Endothelial cell of umbilical vein (primary cell): ENCODE results near the gene FLRT2.

Source experiments
- POLR2AphosphoS5 ChIP-seq: IDR thresholded peaks from 2 replicates; pipeline ENCODE4 v1.6.1; 2012; ENCODE audit warnings: low read depth, mild to moderate bottlenecking, control low read depth, low read length, moderate library complexity; ENCODE audit not compliant: insufficient read depth
- TF ChIP-seq, protein P1 (sequence below), 2 donors: IDR thresholded peaks; 1 replicate in 1 of 2; 2 replicates in 1 of 2; pipeline ENCODE4 v1.5.1; 2011; ENCODE audit warnings: low read length in 2 of 2, mild to moderate bottlenecking in 2 of 2, moderate library complexity in 2 of 2, control low read depth in 1 of 2, inconsistent platforms in 1 of 2, low read depth in 1 of 2; ENCODE audit not compliant: insufficient read depth in 1 of 2; ENCODE audit errors: extremely low read depth in 1 of 2
- TF ChIP-seq, protein P2 (sequence below): IDR thresholded peaks from 2 replicates; pipeline ENCODE4 v1.6.1; 2011; ENCODE audit not compliant: insufficient read depth, insufficient read length

- TF ChIP-seq, protein P1, sequence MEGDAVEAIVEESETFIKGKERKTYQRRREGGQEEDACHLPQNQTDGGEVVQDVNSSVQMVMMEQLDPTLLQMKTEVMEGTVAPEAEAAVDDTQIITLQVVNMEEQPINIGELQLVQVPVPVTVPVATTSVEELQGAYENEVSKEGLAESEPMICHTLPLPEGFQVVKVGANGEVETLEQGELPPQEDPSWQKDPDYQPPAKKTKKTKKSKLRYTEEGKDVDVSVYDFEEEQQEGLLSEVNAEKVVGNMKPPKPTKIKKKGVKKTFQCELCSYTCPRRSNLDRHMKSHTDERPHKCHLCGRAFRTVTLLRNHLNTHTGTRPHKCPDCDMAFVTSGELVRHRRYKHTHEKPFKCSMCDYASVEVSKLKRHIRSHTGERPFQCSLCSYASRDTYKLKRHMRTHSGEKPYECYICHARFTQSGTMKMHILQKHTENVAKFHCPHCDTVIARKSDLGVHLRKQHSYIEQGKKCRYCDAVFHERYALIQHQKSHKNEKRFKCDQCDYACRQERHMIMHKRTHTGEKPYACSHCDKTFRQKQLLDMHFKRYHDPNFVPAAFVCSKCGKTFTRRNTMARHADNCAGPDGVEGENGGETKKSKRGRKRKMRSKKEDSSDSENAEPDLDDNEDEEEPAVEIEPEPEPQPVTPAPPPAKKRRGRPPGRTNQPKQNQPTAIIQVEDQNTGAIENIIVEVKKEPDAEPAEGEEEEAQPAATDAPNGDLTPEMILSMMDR (IDR thresholded peaks at IDR 0.05; ENCODE audit: extremely low read depth in 1 of 2, insufficient read depth in 1 of 2, low read depth in 1 of 2, low read length in 2 of 2): no peak
- TF ChIP-seq POLR2AphosphoS5: no peak
- TF ChIP-seq, protein P2, sequence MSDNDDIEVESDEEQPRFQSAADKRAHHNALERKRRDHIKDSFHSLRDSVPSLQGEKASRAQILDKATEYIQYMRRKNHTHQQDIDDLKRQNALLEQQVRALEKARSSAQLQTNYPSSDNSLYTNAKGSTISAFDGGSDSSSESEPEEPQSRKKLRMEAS: no peak
Observed at GRCh38 chr14:85527006-85527405, 2.9 kb upstream of the FLRT2 start.
